ENCODE measurements around the gene PTPMT1.
"Not testable (repeated sequence)": the region's sequence is repeated elsewhere in the genome, so short reads cannot be mapped to it uniquely, and the experiment has no call there.

PTPMT1 gene

DNA sequence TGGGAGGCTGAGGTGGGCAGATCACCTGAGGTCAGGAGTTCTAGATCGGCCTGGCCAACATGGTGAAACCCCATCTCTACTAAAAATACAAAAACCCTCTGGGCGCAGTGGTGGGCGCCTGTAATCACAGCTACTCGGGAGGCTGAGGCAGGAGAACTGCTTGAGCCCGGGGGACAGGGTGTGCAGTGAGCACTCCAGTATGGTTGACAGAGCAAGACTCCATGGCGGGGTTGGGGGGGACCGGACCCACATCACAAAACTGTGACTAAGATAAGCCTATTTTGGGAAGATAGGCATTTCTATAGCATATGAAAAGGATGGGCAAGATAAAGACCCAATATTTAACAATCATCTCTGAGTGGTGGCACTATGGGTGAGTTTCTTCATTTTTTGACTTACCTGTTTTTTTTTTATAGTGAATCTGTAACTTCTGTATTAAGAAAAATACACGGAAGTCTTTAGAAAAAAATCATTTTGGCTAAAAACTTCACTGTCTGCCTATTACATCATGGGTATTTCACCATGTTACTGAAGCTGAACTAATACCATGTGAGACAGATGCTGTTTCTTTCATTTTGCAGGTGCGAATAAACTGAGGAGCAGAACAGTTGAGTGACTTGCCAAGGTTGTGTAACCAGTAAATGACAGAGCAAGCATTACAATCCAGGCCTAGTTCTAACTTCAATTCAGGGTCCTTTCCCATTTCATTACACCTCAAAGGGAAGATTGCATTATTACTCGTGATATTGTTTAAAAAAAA, 14.9 kb upstream of the PTPMT1 start:
- DNase-seq = no peak

DNA sequence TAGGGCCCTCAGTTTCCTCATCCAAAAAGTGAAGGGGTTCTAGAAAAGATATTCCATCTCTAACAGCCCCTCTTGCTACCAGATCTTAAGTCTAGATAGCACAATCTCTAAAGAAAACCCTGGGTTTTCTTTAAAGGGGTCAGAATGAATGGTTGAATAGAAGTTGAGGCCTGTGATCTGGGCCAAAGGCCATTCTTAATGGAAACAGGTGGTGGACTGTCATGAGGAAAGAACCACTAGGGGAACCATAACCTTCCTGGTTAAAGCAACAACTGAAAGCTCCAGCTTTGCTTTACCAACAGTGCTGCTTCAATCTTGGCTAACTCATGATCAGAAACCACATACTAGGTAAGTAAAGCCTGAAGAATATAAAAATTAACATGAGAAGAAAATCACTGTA, 14.3 kb upstream of the PTPMT1 start:
- no peak for DNase-seq

DNA sequence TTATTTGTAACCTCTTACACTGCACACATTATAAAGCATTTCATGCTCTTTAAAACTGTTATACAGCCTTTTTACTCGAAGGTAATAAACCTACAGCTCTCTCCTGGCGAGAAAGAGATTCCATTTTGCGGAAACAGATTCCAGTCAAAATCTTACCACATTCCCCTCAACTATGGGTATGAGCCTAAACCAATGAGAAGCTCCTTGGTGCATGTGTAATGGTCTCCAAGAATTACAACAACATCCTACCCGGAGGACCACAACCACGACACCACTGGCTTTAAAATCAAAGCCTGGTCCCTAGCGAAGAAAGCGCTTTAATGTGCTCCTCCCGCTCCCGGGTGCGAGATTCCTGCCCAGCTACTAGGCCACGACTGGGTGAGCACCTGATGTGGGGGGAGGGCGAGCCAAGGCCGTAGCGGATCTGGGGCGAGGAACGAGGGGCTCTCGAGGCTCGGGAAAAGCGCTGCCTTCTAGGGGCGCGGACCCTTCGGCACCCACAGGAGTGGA, 13.3 kb upstream of the PTPMT1 start:
- DNase-seq = no peak

DNA sequence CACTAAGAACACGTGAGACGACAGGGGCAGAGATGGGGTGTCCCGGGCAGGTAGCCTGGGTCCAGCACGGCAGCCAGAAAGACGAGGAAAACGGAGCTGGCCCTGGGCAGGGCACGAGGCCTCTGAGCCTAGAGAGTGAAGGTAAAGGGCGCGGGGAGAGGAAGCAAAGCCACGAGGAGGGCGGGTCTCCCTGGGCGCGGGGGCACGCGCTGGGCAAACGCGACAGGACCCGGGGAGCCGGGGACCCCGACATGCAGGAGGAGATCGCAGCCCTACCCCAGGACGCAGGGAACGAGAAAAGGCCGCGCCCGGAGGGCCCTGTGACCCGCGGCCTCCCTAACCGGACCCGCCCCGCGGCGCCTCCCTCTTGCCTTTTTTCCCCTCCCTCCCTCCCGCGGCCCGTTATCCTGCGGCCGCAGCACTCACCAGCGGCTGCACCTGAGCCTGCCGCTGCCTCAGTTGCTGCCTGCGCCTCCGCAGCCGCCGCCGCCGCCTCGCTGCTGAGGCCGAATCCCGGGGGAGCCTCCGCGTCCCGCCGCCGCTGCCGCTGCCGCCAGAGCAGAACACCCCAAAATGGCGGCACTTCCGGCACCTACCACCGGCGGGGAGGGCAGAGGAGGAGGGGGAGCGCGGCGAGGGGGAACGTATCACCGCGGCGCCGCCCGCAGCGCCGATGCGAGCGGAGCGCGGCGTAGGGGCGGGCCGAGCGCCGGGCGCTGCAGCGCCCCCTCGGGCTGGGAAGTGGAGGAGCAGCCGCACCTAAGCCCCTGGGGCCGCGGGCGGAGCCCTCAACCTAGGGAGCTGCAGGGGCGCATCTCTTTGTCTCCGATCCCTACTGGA, 12.6 kb upstream of the PTPMT1 start, which contains the start of gene CELF1:
Gene CELF1, minus strand, starts transcription at position 567 of the 840 bp plus-strand sequence. CDS start 53,609 bp downstream, outside the sequence.
- peak; percentile 94 for DNase-seq

GRCh38 chr11:47553406-47553743, 12.0 kb upstream of the PTPMT1 start:
- no peak for DNase-seq

DNA sequence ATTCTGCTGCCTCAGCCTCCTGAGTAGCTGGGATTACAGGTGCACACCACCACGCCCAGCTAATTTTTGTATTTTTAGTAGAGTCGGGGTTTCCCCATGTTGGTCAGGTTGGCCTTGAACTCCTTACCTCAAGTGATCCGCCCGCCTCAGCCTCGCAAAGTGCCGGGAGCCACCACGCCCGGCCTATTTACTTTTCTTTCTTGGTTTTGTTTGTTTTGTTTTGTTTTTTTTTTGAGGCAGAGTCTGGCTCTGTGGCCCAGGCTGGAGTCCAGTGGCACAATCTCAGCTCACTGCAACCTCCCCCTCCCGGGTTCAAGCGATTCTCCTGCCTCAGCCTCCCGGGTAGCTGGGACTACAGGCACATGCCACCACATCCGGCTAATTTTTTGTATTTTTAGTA, 8.4 kb upstream of the PTPMT1 start:
- DNase-seq = not testable (repeated sequence)

GRCh38 chr11:47558695-47559094, 6.7 kb upstream of the PTPMT1 start:
- DNase-seq = no peak

- no peak for DNase-seq
These were observed 5.0 kb upstream of the PTPMT1 start for GRCh38 chr11:47560426-47560825.

- not testable (repeated sequence) for DNase-seq
These were observed 3.0 kb upstream of the PTPMT1 start for GRCh38 chr11:47562393-47562792.

DNA sequence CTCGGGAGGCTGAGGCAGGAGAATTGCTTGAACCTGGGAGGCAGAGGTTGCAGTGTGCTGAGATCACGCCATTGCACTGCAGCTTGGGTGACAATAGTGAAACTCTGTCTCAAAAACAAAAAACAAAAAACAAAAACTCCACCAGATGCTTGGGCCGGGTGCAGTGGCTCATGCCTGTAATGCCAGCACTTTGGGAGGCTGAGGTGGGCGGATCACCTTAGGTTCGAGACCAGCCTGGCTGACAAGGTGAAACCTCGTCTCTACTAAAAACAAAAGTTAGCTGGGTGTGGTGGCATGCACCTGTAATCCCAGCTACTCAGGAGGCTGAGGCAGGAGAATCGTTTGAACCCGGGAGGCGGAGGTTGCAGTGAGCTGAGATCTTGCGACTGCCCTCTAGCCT, 1.0 kb upstream of the PTPMT1 start:
- not testable (repeated sequence) for DNase-seq

DNA sequence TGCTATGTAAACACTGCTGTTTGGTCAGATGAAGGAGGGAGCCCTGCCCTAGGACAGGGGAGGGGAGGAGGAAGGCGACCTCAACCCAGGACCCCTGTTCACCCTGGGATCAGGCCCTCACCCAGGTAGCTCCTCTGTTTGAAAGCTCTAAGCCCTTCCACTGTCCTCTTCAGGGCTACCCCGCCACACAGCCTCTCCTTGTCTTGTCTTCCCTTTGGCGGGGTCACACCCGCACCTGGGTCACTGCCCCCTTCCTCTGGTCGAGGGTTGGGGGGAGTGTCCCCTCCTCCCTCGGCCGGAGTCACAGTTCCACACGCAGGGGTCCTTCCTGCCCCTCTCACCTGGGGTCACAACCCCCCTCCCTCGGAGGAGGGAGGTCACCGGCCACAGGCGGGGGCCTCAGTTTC, 463 bp upstream of the PTPMT1 start:
- DNase-seq = no peak

DNA sequence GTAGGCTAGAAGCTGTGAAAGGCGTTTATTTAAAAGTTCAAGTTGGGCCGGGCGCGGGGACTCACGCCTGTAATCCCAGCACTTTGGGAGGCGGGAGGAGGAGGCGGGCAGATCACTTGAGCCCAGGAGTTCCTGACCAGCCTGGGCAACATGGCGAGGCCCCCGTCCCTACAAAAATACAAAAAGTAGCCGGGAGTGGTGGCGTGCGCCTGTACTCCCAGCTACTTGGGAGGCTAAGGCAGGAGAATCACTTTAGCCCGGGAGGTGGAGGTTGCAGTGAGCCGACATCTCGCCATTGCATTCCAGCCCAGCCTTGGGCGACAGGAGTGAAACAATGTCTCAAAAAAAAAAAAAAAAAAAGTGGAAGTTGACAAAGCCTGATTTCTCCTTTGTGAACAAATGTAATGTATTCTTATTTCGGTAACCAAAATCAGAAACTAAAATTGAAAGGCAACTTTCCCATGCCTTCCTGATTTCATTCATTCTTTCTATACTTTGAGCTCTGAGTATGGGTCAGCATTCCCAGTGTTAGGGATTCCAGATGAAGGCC, 825 bp downstream of the PTPMT1 start:
- DNase-seq = no peak

DNA sequence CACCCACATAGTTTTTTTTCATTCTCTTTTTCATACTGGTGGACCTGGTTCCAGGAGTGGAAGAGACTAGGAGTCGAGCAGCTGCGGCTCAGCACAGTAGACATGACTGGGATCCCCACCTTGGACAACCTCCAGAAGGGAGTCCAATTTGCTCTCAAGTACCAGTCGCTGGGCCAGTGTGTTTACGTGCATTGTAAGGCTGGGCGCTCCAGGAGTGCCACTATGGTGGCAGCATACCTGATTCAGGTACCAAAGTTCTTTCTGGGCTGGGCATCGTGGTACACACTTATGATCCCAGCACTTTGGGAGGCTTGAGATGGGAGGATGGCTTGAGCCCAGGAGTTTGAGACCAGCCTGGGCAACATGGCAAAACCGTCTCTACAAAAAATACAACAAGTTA, 4.2 kb downstream of the PTPMT1 start:
- no peak for DNase-seq

DNA sequence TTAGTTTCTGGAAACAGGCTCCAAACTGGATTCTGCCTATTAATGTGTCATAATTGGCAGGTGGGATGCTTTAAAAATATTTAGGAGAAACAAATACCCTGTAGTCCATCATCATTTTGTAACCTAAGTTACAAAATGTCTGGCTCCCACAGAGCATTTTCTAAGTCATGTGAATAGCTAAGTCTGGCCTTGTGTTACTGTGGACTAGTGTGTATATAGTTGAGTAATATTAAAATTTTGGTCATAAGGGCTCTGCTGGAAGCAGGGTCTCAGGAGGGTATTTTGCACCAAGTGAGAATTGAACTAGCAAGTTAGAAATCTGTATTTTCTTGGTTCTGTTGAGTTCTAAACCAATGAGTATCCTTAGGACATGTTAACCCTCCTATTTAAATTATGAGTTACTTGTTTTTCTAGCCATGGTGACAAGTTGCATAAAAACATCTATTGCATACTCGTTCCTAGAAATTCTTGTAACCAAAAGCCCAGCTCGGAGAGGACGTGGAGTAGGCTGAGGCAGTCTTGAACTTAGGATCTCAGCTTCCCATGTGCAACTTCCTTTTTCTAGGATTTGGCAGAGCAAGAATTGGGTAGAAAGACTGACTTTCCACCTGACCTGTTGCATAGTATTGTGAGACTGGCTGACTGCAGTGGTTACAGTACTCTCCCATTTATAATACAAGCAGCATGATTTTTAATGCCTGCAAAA, 5.4 kb downstream of the PTPMT1 start:
- DNase-seq = no peak

DNA sequence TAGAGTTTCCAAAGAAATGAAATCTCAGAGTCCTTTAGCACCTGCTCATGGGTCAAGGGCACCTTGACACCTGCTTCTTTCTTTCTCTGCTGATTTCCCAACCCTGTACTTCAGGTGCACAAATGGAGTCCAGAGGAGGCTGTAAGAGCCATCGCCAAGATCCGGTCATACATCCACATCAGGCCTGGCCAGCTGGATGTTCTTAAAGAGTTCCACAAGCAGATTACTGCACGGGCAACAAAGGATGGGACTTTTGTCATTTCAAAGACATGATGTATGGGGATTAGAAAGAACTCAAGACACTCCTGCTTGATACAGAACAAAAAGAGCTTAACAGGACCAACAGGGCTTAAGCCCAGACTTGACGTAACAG, 5.9 kb downstream of the PTPMT1 start:
- DNase-seq = no peak

DNA sequence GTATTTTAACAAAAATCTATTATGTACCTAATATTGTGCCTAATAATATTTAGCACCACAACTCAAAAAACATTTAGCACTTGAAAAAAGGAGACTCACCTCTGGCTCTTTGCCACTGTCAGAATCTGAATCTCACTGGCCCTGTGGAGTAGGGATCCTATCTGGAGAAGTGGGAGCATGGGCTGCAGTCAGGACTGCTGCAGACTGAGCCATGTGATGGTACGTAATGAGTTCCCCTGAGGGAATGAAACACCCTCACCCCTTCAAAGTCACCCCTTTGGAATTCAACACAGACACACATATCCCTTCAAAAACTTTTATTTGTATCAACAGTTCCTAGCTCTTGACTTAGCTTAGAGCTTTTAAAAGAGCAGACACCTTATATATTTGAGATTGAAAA, 6.5 kb downstream of the PTPMT1 start:
- no peak for DNase-seq

GRCh38 chr11:47572715-47573255, 7.4 kb downstream of the PTPMT1 start:
- no peak for DNase-seq

GRCh38 chr11:47573321-47573720, 7.9 kb downstream of the PTPMT1 start:
- DNase-seq = no peak

DNA sequence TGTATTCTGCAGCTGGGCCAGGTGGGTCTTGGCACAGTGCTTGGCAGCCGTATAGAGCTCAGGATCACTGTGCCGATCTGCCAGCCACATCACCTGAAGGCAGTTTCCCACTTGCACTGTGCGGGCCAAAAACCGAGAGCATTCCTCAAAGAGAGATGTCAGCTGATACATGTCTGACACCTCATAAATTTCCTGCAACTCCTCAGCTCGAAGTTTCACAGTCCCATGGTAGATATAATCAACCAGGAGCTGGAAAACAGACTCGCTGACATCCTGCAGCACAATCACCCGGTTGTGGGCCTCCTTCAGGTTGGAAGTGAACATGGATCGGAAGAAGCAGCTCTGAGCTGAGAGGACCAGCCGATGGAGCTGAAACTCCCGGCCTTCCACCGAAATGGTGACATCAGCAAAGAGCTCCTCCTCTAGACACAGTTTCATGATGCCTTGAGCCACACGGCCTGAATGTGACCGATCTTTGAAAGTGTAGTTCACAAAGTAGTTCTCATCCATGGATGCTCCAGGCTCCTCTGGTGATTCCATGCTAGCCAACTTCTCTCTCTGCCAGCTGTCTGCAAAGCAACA, 12.2 kb downstream of the PTPMT1 start:
- DNase-seq = no peak

GRCh38 chr11:47578524-47579494, 13.4 kb downstream of the PTPMT1 start, which contains the start of the genes KBTBD4 and NDUFS3:
Gene KBTBD4 (minus strand): TSS chr11:47578970. CDS start chr11:47578951, 19 bp downstream.
Gene NDUFS3 (plus strand): TSS chr11:47579074. CDS start chr11:47579092, 18 bp downstream.
- peak; percentile 94 for DNase-seq

DNA sequence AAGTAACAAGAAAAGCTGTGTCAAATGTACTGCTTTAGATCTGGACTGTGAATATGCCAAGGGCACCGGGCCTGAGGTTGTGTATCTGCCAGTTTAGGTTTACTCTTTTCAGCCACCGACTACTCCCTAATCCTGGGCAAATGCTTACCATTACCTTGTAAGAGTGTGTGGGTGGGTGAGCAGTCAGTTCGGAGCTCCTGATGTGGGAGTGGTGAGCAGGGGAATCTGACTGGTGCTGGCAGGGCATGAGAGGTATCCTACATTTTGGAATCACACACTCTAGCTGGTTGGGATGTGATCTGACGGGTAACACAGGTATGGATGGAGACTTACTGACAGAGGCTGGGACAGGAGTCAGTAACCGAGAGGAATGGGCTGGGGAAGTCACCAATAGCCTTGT, 18.4 kb downstream of the PTPMT1 start:
- no peak for DNase-seq
